DMS53 (cell line): ENCODE data around the gene OXGR1.
"Not testable (repeated sequence)": the region's sequence is repeated elsewhere in the genome, so short reads cannot be mapped to it uniquely, and the experiment has no call there.

Experiments used
- DNase-seq: peaks from one replicate; lab custom pipeline; 2025; lab: John Stamatoyannopoulos, UW

OXGR1 gene

GRCh38 chr13:97005625-97006262 lies 11.5 kb upstream of the OXGR1 start:
- DNase-seq, result no peak

GRCh38 chr13:97004886-97005285 lies 10.6 kb upstream of the OXGR1 start:
- no peak for DNase-seq

GRCh38 chr13:97004096-97004876 lies 10.0 kb upstream of the OXGR1 start:
- no peak for DNase-seq

- no peak for DNase-seq
Observed at GRCh38 chr13:97003071-97003470, 8.8 kb upstream of the OXGR1 start.

- DNase-seq, result no peak
Observed at GRCh38 chr13:97002581-97002980, 8.3 kb upstream of the OXGR1 start.

GRCh38 chr13:97001636-97002035 lies 7.4 kb upstream of the OXGR1 start:
- DNase-seq, result no peak

GRCh38 chr13:97000295-97000925 lies 6.1 kb upstream of the OXGR1 start:
- DNase-seq, result no peak

GRCh38 chr13:96999091-96999490 lies 4.8 kb upstream of the OXGR1 start:
- no peak for DNase-seq

GRCh38 chr13:96998051-96998450 lies 3.8 kb upstream of the OXGR1 start:
- no peak for DNase-seq

- DNase-seq, result no peak
Observed at GRCh38 chr13:96996886-96997285, 2.6 kb upstream of the OXGR1 start.

- no peak for DNase-seq
Observed at GRCh38 chr13:96996107-96996506, 1.8 kb upstream of the OXGR1 start.

GRCh38 chr13:96994858-96995243 lies 575 bp upstream of the OXGR1 start:
- no peak for DNase-seq

GRCh38 chr13:96993634-96994016 lies 651 bp downstream of the OXGR1 start:
- DNase-seq, result peak; percentile 9

GRCh38 chr13:96992633-96993032 lies 1.6 kb downstream of the OXGR1 start:
- no peak for DNase-seq

- DNase-seq, result no peak
Observed at GRCh38 chr13:96991072-96991471, 3.2 kb downstream of the OXGR1 start.

- no peak for DNase-seq
Observed at GRCh38 chr13:96988441-96988840, 5.8 kb downstream of the OXGR1 start.

- peak; percentile 85 for DNase-seq
Observed at GRCh38 chr13:96984051-96984508, 10.2 kb downstream of the OXGR1 start.

GRCh38 chr13:96982672-96983071 lies 11.6 kb downstream of the OXGR1 start:
- DNase-seq, result no peak

GRCh38 chr13:96979861-96980260 lies 14.4 kb downstream of the OXGR1 start:
- not testable (repeated sequence) for DNase-seq

GRCh38 chr13:96968027-96968426 lies 26.2 kb downstream of the OXGR1 start:
- DNase-seq, result peak; percentile 1

- peak; percentile 28 for DNase-seq
Observed at GRCh38 chr13:96967248-96967745, 27.0 kb downstream of the OXGR1 start.

- DNase-seq, result no peak
Observed at GRCh38 chr13:96966415-96967102, 27.7 kb downstream of the OXGR1 start.
